SKM-1 (cell line): ENCODE measurements around the gene DCST1.

Experiments used
- DNase-seq: peaks from one replicate; lab custom pipeline; 2025; ENCODE audit not compliant: unreplicated experiment; lab: John Stamatoyannopoulos, UW

DCST1 gene

DNA sequence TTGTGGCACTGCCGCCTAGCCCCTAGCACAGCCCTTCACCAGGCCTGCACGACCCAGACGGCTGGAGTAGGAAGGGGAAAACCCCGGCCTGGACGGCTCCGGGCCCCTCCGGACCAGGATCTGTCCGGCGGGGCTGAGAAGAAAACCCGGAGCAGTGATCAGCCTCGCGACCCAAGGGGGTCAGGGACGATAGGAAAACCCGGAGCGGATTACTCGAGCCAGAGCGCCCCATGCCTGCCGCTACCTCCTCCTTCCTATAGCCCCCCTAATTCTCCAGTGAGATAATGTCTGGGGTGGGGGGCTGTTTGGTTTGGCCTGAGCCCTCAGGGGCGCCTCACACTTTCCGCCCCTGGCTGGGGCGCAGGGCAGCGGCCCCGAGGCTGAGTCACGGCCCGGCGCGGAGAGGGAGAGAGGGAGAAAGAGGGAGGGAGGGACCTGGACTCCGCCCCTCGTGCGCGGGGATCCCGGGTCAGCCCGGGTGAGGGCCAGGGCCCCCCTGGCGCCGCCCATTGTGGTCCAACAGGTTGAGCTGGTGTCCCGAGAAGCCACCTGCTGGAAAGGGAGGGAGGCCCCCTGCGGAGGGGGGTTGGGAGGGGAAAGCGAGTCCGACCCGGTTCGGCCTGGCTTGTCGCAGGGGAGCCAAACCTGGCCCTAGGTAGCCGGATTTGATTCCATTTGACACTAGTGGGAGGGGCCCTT is 32.7 kb upstream of the DCST1 start:
- peak; percentile 96 for DNase-seq

- DNase-seq = no peak
Measured at GRCh38 chr1:155001425-155001674, 32.3 kb upstream of the DCST1 start.

DNA sequence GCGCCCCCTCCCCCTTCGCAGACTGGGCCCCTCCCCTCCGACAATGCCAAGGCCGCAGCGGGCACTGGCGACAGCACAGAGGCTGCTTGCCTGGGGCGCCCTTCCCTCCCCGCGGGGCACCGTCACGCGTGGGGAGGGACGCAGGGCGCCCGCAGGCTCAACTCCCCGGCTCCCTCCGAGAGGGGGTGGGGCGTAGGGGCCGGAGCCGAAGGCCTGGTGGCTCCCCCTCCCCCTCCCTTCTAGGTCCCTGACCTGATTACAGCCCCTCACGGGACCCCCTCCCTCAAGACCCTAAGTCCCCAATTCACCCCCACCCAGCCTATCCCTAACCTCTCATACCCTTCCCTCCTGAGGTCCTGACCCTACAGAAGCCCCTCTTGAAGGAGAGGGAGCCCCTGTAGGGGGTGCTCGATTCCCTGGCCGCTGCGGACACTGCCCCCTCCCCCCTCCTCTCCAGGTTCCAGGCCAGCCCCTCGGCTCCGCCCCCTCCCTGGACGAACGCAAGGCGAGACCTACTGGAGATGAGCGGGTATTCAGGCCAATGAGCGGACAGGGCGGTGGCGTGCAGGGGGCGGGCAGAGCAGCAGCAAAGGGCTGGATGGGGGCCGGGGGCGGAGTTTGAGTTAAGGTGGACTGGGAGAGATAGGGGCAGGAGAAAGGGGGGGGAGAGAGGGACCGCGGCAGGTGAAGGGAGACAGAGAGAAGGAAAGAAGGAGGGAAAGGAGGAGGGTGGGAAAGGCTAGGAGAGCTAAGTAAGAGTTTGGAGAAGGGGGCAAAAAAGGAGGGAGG is 31.8 kb upstream of the DCST1 start:
- peak; percentile 100 for DNase-seq

DNA sequence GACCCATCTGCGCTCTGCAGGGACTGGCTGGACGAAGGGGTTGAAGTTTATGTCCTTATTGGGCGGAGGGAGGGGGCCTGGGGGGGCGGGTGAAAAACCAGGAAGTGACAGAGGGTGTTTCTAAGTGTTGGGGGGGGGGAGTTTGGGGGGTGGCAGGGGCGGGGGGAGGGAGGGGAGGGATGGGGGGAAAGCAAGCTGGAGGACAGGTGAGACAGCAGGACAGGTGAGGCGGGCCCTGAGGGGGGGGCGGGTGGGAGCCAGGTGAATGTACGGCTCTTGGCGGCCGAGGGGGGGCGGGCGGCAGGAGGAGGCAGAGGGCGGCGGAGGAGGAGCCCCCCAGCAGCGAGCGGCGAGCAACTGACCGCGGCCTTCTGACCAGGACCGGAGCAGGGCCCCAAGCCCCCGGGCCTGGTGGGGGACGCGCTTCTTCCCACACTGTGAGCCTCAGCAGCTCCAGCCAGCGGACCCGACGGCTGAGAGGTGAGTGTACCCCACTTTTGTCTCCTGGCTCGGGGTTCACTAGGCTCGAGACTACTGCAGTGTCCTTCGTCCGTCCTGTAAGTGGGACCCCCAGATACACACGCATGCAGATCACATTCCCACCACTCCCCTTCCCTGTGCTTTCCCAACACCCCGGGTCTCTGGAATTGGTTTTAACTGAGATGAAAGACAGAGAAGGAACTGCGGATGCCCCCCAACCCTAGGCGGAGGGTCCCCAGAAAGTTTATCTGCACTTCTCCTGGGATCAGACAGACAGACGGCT is 31.0 kb upstream of the DCST1 start, which contains the start of gene ZBTB7B:
TSS of gene ZBTB7B (plus strand) at position 339 of the 763 bp plus-strand sequence. CDS start 11,859 bp downstream, outside the sequence.
- DNase-seq = peak; percentile 94

GRCh38 chr1:155003227-155003765 is 30.3 kb upstream of the DCST1 start:
- no peak for DNase-seq

DNA sequence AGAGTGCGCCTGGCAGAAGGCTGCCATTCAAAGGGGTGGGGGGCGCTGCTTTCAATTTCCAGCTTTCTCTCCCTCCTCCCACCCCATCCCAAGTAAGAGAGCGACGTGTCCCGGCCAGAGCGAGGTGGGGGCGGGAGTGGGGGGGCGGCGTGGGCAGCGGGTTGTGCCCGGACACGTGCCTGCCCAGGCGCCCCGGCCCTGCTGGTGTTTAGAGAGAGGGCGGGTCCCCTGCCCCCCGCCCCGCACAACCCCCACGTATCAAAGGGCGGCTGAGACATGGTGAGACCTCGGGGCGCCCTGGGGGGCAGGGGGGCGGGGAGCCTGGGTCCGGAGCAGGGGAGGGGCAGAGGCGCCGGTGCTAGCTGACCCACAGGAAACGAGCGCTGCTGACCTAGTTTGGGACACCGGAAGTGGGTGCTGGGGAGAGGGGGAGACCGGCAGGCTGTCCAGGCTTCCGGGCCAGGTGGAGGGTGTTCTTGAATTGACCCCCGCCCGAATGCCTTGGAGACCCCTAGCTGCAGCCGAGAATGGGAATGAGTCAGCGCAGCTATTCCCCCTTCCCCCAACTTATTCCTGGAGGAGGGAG is 29.8 kb upstream of the DCST1 start:
- no peak for DNase-seq

- no peak for DNase-seq
Measured at GRCh38 chr1:155004352-155005075, 29.1 kb upstream of the DCST1 start.

DNA sequence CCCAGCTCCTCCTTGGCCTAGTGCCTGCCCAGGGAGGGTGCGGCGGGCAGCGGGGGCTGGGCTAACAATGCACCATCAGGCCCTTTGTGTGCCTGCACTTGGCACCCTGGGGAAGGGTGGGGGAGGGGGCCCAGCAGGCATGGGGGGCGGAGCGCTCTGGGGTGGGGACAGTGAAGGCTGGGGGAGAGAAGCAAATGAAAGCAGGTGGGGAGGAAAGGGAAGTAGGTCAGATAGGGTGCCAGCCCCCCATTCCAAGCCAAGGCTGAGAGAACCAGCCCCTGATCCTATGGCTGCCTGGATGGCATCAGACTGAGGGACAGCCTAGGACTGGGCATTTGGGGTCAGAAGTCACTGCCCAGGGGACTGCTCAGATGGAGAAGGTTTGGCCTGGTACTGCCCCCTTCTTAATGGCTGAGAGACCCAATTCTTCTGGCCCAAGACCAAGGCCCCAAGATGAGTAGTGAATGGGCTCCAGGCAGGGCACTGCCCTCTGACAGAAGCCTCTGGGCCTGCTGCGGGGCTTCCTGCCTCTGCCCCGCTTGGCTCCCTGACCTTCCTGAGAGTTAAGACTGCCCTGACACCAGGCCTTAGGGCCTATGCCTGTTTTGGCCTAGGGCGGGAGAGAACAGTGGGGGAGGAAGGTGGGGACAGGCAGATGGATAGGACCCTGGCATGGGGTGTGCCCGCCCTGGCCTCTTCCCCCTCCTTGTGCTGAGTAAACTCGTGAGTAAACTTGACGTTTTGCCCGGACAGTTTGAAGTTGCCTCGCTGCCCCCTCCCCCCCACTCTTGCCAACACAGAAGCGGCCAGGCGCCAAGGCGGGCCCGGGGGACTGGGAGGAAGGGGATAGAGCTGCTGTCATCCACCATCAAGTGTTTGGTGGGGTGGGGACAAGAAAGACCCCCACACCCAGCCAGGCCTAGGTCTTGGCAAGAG is 28.3 kb upstream of the DCST1 start:
- no peak for DNase-seq

DNA sequence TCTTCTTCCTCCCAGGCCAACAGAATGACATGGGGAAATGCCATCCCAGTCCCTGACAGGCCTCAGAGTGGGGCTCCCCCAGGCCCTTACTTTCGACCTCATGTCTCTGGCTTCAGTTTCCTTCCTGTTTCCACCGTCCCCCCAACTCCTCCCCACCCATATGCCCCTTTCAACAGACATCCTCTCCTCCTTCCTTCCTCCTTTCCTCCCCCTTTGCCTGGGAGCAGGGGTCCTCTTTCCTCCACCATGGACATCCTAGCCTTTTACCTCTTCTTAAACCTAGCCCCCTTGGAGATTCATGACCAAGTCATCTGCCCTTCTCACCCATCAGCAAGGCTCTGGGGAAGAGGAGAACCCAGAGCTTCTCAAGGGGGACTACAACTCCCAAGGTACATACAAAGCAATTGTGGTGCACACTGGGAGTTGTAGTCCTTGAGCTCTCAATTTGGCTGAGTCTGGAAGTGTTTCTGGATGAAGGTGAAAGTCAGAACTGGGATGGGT is 27.0 kb upstream of the DCST1 start:
- DNase-seq = peak; percentile 90

- DNase-seq = no peak
Measured at GRCh38 chr1:155007251-155007828, 26.3 kb upstream of the DCST1 start.

DNA sequence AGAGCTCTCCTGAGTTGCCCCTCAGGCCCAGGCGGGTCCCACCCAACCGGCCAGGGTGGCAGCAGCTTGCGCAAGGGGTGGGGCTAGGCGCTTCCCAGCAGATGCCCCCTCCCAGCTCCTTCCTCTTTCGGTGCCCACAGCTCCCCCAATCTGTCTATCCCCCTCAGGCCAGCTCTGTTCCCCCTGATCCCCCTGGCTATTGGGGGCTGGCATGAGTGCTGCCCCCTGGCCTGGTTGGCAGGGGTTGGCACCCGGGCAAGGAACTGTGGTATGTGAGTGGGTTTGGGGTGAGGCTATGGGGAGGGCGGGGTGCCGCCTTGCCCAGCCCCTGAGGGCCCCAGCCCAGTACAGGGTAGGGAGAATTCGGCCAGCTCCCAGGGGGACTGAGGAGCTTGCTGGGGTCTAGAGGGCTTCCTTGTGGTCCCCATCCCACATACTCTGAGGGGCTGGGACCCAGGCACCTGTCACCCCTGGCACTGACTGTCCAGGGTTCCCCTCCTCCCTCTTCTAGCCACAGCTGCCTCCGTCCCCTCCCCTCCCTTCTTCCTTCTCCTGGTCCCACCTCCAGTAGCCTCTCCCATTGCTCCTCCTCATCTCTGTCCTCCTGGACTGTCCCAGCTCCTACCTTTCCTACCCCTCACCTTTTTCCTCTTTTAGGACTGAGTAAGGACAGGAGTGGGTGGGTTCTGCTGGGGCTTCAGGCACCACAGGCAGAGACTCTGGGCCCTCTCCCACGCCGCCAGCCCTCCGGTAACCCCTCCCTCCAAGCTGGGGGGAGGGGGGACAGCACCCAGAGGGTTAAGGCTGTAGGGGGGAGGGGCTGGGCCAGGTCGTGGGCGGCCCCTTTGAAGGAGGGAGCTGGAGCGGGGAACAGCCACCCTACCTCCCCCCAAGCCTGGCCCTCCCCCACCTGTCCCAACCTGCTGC is 25.3 kb upstream of the DCST1 start:
- DNase-seq = no peak

GRCh38 chr1:155009221-155009711 is 24.4 kb upstream of the DCST1 start:
- DNase-seq = no peak

- no peak for DNase-seq
Measured at GRCh38 chr1:155009742-155010141, 23.9 kb upstream of the DCST1 start.

DNA sequence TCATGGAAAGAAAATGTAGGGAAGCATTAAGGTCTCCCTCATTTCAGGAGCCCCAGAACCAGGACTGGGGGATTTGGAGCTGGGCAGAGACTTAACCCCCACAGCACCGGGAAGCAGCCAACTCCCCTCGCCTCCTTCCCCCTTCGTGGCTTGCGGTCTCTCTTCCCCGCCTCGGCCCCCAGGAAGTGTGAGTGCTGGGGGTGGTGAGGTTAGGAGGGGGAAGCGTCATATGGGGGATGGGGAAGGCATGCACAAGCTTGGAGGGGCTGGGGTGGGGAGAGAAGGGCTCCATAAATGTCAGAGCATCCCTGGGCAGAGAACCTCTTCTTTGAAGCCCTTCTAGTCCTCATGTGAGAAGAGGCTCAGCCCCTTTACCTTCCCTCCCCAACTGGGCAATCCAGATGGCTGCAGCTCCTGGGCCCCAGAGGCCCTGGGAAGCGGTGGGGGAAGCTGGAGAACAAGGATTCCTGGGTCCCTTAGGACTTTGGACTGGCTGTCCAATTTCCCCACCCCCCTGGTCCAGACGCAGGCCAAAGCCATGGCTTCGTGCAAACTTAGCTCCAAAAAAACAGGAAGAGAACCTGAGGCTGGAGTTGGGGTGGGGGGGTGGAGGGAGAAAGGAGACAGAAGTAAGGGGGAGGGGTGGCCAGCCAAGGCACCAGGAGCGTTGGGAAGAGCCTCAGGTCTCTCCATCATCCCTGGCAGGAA is 23.3 kb upstream of the DCST1 start:
- DNase-seq = peak; percentile 77

DNA sequence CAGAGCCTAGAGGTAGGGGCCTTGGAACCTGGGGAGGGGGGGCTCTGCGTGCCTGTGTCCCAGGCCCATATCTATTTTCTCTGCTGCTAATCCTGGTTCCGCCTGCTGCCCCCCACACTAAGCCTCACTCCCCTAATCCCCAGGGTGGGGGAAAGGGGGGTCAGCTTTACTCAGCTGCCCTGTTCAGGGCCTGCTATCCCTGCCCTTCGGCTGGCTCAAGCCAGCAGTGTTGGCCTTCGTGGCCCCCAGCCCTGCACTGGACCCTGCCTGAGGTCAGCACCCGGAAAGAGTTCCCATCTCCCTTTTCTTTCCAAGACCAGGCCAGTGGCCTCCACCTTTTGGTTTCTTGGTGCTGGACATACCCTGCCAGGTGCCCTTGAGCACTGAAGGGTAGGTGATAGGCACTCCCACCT is 22.6 kb upstream of the DCST1 start:
- DNase-seq = no peak

DNA sequence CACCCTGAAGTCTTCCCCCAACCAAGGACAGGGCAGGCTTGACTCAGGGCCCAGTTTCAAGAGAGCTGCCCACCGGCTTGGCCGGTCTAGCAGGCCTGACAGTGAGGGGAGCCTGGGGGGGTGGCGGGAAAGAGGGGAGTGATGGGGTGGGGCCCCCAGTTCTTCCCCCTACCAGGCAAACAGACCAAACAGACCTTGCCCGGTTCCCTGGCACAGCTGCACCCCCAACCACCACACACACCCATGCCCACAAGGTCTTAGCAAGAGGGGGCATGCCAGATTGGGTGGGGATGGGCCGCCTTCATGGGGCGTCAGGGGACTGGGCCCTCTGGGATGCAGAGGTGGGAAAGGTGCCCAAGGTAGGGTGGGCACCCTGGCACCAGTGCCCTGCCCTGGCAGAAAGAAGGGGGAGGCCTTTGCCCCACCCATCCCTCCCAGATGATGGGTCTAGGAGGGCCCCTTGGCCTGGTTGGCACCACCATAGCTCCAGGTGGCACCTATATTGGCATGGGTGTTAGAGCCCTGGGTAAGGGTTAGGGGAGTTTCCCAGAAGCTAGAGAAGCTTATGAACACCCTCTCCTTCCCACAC is 22.1 kb upstream of the DCST1 start:
- DNase-seq = no peak
